ENCODE measurements around the gene GADD45G. TPM values are rescaled to one million over a fixed set of nuclear protein-coding genes. Genes with fewer than 3 reads are reported as not detected.

Gene GADD45G
- total RNA-seq, 2 experiments from 2014 or later, result not detected

- Histone ChIP-seq H4K20me1 (ENCODE audit: insufficient read depth, low read length) (0 out of 2 replicates have a peak, but pooled peaks cover 5% of the 10 kb centered on the region), H3K4me3 (ENCODE audit: low read depth, low read length, poor library complexity, severe bottlenecking) (peak overlapping the region; percentile 31), H3K9me3 (ENCODE audit: low read length) (no peaks in the 10 kb centered on the region), H3K4me1 (ENCODE audit: insufficient read depth, low read length, poor library complexity, severe bottlenecking) (peaks cover 13% of the 10 kb centered on the region), H3K36me3 (ENCODE audit: insufficient read depth, low read length) (no peaks in the 10 kb centered on the region), H2AFZ (ENCODE audit: low read length) (no peak overlapping the region), H3K4me2 (ENCODE audit: low read length) (peak overlapping the region; percentile 59), H3K79me2 (ENCODE audit: insufficient read depth, low read depth, low read length) (no peaks in the 10 kb centered on the region), H3K27ac (ENCODE audit: low read depth, low read length, poor library complexity, severe bottlenecking) (no peak overlapping the region), H3K9me2 (ENCODE audit: insufficient read depth, low read length) (no peaks in the 10 kb centered on the region)
- intact Hi-C loops (cut with micrococcal nuclease; ENCODE audit: unreplicated experiment), result loop anchor here (1.0 to 5.0 kb wide), 8 partner anchors 138 to 498 kb away; no protein-coding TSS in a partner anchor
- peak; percentile 50 for DNase-seq (ENCODE audit: low spot score)
- CTCF ChIA-PET (ENCODE audit: unreplicated experiment), result interaction anchor here (0.6 to 1.8 kb wide), 2 partner anchors 299 to 498 kb away, joined by 3 to 8 read pairs; no protein-coding TSS in a partner anchor
- POLR2A ChIA-PET, result no interaction called here
- BruUV-seq (replicated peaks), result no TSS peak
- TF ChIP-seq EZH2phosphoT487 (IDR thresholded peaks at IDR 0.05; ENCODE audit: borderline replicate concordance, low read depth, low read length), result peak; percentile 84; the same call in 1 of the 2 replicates
- TF ChIP-seq CTCF (conservative IDR thresholded peaks at IDR 0.05; ENCODE audit: low read length), result peak; percentile 64
These were observed 796 bp upstream of the GADD45G start for GRCh38 chr9:89603767-89604665.

GRCh38 chr9:89605465-89606048, 745 bp downstream of the GADD45G start:
- Histone ChIP-seq H3K36me3 (ENCODE audit: insufficient read depth, low read length) (no peaks in the 10 kb centered on the region), H3K4me3 (ENCODE audit: low read depth, low read length, poor library complexity, severe bottlenecking) (no peak overlapping the region), H3K79me2 (ENCODE audit: insufficient read depth, low read depth, low read length) (no peaks in the 10 kb centered on the region), H3K9me3 (ENCODE audit: low read length) (no peaks in the 10 kb centered on the region), H3K9me2 (ENCODE audit: insufficient read depth, low read length) (no peaks in the 10 kb centered on the region), H3K4me2 (ENCODE audit: low read length) (no peak overlapping the region), H2AFZ (ENCODE audit: low read length) (no peak overlapping the region), H3K4me1 (ENCODE audit: insufficient read depth, low read length, poor library complexity, severe bottlenecking) (peaks cover 13% of the 10 kb centered on the region), H3K27ac (ENCODE audit: low read depth, low read length, poor library complexity, severe bottlenecking) (no peak overlapping the region), H4K20me1 (ENCODE audit: insufficient read depth, low read length) (0 out of 2 replicates have a peak, but pooled peaks cover 5% of the 10 kb centered on the region)
- no peak for TF ChIP-seq CTCF (conservative IDR thresholded peaks at IDR 0.05; ENCODE audit: low read length)
- no peak for TF ChIP-seq EZH2phosphoT487 (IDR thresholded peaks at IDR 0.05; ENCODE audit: borderline replicate concordance, low read depth, low read length)
- intact Hi-C loops (cut with micrococcal nuclease; ENCODE audit: unreplicated experiment), result no loop called here
- BruUV-seq (replicated peaks), result no TSS peak
- ChIA-PET POLR2A (no interaction called here), CTCF (ENCODE audit: unreplicated experiment) (no interaction called here)
- DNase-seq (ENCODE audit: low spot score), result no peak

All from OCI-LY7 (cell line).